ENCODE results near the gene CCDC85A. TPM values are rescaled to one million over a fixed set of nuclear protein-coding genes. Genes with fewer than 3 reads are reported as not detected.

The CCDC85A gene
- total and polyA plus RNA-seq, 2 of the 4 experiments (the other 2 are of a cell fraction) = 1.1 to 2.2 TPM

GRCh38 chr2:56299171-56299691 lies 115.4 kb downstream of the CCDC85A start:
- in situ Hi-C loops (cut with MboI; ENCODE audit: low sequenced_read_pairs) (no loop called here), intact Hi-C loops (cut with micrococcal nuclease) (no loop called here), dilution Hi-C loops (cut with HindIII; ENCODE audit: low sequenced_read_pairs, unreplicated experiment) (no loop called here)
- Histone ChIP-seq H4K8ac (ENCODE audit: low read depth in 2 of 2, low read length in 2 of 2) (no peak overlapping the region), H3K23ac (ENCODE audit: low read depth, low read length) (no peak overlapping the region), H3K27me3 (ENCODE audit: control insufficient read depth, insufficient read depth, low read length) (no peaks in the 10 kb centered on the region), H3K9me1 (ENCODE audit: insufficient read depth, low read length) (no peaks in the 10 kb centered on the region), H3K4ac (ENCODE audit: low read depth, low read length) (no peak overlapping the region), H3K4me2 (ENCODE audit: low read depth, low read length) (no peak overlapping the region), H2BK20ac (ENCODE audit: low read depth, low read length) (no peak overlapping the region), H2BK15ac (ENCODE audit: low read depth, low read length) (no peak overlapping the region), H3K27ac (ENCODE audit: insufficient read depth, low read length) (no peak overlapping the region), H4K20me1 (ENCODE audit: insufficient read depth, low read length) (no peaks in the 10 kb centered on the region), H3K9me3 (ENCODE audit: control insufficient read depth, insufficient read depth, low read length) (peaks cover 4% of the 10 kb centered on the region; the same call in 1 of the 2 replicates), H3K56ac (ENCODE audit: extremely low read depth, insufficient read depth, low read length) (no peak overlapping the region), H2AK9ac (replicated peaks; ENCODE audit: low read depth, low read length, poor library complexity) (no peak overlapping the region), H3K36me3 (ENCODE audit: control insufficient read depth, insufficient read depth, low read length) (no peaks in the 10 kb centered on the region), H3K9ac (ENCODE audit: low read depth, low read length) (no peak overlapping the region), H4K5ac (ENCODE audit: low read depth, low read length) (no peak overlapping the region), H3K4me3 (ENCODE audit: insufficient read depth, low read depth, low read length) (no peak overlapping the region), H3K14ac (replicated peaks; ENCODE audit: low read depth, low read length) (no peak overlapping the region), H2BK120ac (ENCODE audit: low read depth, low read length) (no peak overlapping the region), H2AFZ (replicated peaks; ENCODE audit: low read length, poor library complexity) (no peak overlapping the region), H4K91ac (ENCODE audit: insufficient read depth, low read depth, low read length) (no peak overlapping the region), H2AK5ac (ENCODE audit: low read depth, low read length) (no peak overlapping the region), H2BK5ac (ENCODE audit: low read depth, low read length, poor library complexity, severe bottlenecking) (no peak overlapping the region), H3K79me1 (ENCODE audit: low read depth in 1 of 2, low read length in 2 of 2) (no peaks in the 10 kb centered on the region), H3K18ac (ENCODE audit: low read depth, low read length) (no peak overlapping the region), H3K4me1 (ENCODE audit: control insufficient read depth, insufficient read depth, low read length) (no peaks in the 10 kb centered on the region)
- ChIA-PET POLR2A (ENCODE audit: unreplicated experiment) (no interaction called here), CTCF (no interaction called here)
- no peak for DNase-seq
- TF ChIP-seq SMC3 (IDR thresholded peaks at IDR 0.05; ENCODE audit: low read depth, low read length) (no peak), RAD21 (IDR thresholded peaks at IDR 0.05; ENCODE audit: low read length) (no peak), MXI1 (IDR thresholded peaks at IDR 0.05; ENCODE audit: borderline replicate concordance, low read depth, low read length) (no peak), CEBPB (IDR thresholded peaks at IDR 0.05; ENCODE audit: low read depth, low read length) (no peak), CTCF (conservative IDR thresholded peaks at IDR 0.05; ENCODE audit: low read depth, low read length) (no peak), BHLHE40 (IDR thresholded peaks at IDR 0.05; ENCODE audit: low read depth, low read length) (no peak), CHD1 (IDR thresholded peaks at IDR 0.05; ENCODE audit: low read depth, low read length) (no peak), POLR2A (IDR thresholded peaks at IDR 0.05; ENCODE audit: low read depth, low read length) (no peak), FOS (IDR thresholded peaks at IDR 0.05; ENCODE audit: low read depth, low read length) (no peak), ELK1 (IDR thresholded peaks at IDR 0.05; ENCODE audit: borderline replicate concordance, low read depth, low read length) (no peak), RFX5 (IDR thresholded peaks at IDR 0.05; ENCODE audit: low read depth, low read length) (no peak), USF2 (IDR thresholded peaks at IDR 0.05; ENCODE audit: low read depth, low read length) (no peak), MAZ (IDR thresholded peaks at IDR 0.05; ENCODE audit: borderline replicate concordance, low read depth, low read length) (no peak), MAFK (IDR thresholded peaks at IDR 0.05; ENCODE audit: low read depth, low read length) (no peak), RCOR1 (IDR thresholded peaks at IDR 0.05; ENCODE audit: insufficient replicate concordance, low read length) (no peak)
- no TSS peak for BruUV-seq (replicated peaks)
- 33% methylated on average over 1 of the region's 3 CpGs; no CpG with 5 or more reads in 1 of the 2 experiments for WGBS, 2 experiments (ENCODE audit: extremely low coverage in 2 of 2, insufficient read length in 1 of 2)
- ATAC-seq (ENCODE audit: low read depth) = no peak

Measured in IMR-90 (cell line).